Stimulated activated CD8-positive, alpha-beta memory T cell treated with anti-CD3 and anti-CD28 coated beads, Interleukin-7, amount 100 ng/mL, for 48 hours (primary cell): ENCODE results near the gene LMF1.
"Not testable (repeated sequence)": the region's sequence is repeated elsewhere in the genome, so short reads cannot be mapped to it uniquely, and the experiment has no call there.

ENCODE experiments used
- DNase-seq, 2 donors: peaks; one replicate each; pipeline ENCODE4 v3.0.0-alpha.2; 2020; ENCODE audit warnings: low read depth in 1 of 2; ENCODE audit errors: extremely low read depth in 1 of 2

LMF1 gene

GRCh38 chr16:886084-886543, 84.7 kb downstream of the LMF1 start:
- no peak for DNase-seq

- DNase-seq: no peak
Observed at GRCh38 chr16:885391-885790, 85.4 kb downstream of the LMF1 start.

GRCh38 chr16:884232-884631, 86.6 kb downstream of the LMF1 start:
- no peak for DNase-seq

GRCh38 chr16:883781-884180, 87.0 kb downstream of the LMF1 start:
- no peak for DNase-seq

GRCh38 chr16:883340-883739, 87.4 kb downstream of the LMF1 start:
- DNase-seq: no peak

- DNase-seq: not testable (repeated sequence)
Observed at GRCh38 chr16:882671-883070, 88.1 kb downstream of the LMF1 start.

GRCh38 chr16:882256-882655, 88.5 kb downstream of the LMF1 start:
- DNase-seq: no peak

- DNase-seq: no peak
Observed at GRCh38 chr16:881219-882097, 89.3 kb downstream of the LMF1 start.

GRCh38 chr16:880471-881171, 90.2 kb downstream of the LMF1 start:
- no peak for DNase-seq

GRCh38 chr16:879986-880385, 90.8 kb downstream of the LMF1 start:
- no peak for DNase-seq

GRCh38 chr16:879461-879861, 91.3 kb downstream of the LMF1 start:
- DNase-seq: no peak

GRCh38 chr16:878886-879285, 91.9 kb downstream of the LMF1 start:
- DNase-seq: no peak

- peak in 1 of 2 donors; percentile 20 for DNase-seq
Observed at GRCh38 chr16:878072-878784, 92.6 kb downstream of the LMF1 start.

- no peak for DNase-seq
Observed at GRCh38 chr16:877242-878071, 93.3 kb downstream of the LMF1 start.

GRCh38 chr16:876523-877241, 94.1 kb downstream of the LMF1 start:
- DNase-seq: no peak

GRCh38 chr16:876041-876335, 94.8 kb downstream of the LMF1 start:
- DNase-seq: no peak

- no peak for DNase-seq
Observed at GRCh38 chr16:875182-876040, 95.4 kb downstream of the LMF1 start.

- no peak for DNase-seq
Observed at GRCh38 chr16:874366-875181, 96.2 kb downstream of the LMF1 start.
